HG03432 (cell line): ENCODE results near the gene LIN28B.
"Not testable (repeated sequence)": the region's sequence is repeated elsewhere in the genome, so short reads cannot be mapped to it uniquely, and the experiment has no call there.

Experiments used
- ATAC-seq: cut with Tn5 transposase; IDR thresholded peaks from one replicate; pipeline ENCODE4 v1.9.1; 2021; ENCODE audit warnings: mild to moderate bottlenecking, moderate library complexity; ENCODE audit not compliant: unreplicated experiment

The LIN28B gene, protein sequence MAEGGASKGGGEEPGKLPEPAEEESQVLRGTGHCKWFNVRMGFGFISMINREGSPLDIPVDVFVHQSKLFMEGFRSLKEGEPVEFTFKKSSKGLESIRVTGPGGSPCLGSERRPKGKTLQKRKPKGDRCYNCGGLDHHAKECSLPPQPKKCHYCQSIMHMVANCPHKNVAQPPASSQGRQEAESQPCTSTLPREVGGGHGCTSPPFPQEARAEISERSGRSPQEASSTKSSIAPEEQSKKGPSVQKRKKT

GRCh38 chr6:104956731-104957294 is at the start of gene LIN28B:
Gene LIN28B, plus strand, starts transcription at chr6:104957107. Its CDS starts 144 bp downstream, at chr6:104957251.
- ATAC-seq = no peak

DNA sequence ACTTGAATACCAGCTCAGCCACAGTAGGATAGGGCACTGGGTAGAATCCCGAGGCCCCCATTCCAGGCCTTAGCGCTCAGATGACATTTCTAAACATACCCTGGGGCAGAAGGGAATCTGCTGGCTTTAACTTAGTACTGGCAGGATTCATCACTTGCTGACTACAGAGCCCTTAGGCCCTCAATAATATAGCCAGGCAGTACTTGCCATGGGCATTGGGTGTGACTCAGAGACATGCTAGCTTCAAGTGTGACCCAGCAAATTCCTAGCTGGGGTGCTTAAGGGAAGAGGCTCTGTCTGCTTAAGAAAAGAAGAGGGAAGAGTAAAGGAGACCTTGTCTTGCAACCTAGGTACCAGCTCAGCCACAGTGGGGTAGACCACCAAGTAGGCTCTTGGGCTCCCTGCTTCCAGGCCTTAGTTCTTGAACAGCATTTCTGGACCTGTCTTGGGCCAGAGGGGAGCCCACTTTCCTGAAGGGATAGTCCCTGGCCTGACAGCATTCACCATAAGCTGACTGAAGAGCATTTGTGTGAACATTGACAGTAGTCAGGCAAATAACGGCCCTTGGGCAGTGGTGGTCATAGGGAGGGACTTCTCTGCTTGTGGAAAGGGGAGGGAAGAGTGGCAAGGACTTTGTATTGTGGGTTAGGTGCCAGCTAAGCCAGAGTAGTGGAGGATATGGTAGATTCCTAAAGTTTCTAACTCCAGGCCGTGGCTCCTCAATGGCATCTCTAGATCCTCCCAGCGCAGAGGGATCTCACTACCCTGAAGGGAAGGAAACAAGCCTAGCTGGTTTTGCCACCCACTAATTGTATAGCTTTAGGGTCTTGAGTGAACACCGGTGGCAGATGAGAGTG is 48.6 kb upstream of the LIN28B start:
- no peak for ATAC-seq

DNA sequence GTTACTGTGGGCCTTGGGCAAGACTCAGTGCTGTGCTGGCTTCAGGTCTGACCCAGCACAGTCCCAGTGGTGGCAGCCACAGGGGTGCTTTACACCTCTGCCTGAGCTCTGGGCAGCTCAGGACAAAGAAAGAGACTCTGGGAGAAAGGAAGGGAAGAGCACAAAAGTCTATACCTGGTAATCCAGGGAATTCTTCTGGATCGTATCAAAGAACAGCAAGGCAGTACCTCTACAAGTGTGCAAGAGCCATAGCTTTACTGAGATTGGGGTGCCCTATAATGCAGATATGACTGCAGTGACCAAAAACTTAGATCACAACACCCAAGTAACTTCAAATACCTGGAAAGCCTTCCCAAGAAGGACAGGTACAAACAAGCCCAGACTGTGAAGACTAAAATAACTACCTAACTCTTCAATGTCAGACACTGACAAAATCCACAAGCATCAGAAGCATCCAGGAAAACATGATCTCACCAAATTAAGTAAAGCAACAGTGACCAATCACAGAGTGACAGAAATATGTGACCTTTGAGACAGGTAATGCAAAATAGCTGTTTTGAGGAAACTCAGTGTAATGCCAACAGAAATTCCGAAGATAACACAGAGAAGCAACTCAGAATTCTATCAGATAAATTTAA is 47.9 kb upstream of the LIN28B start:
- no peak for ATAC-seq

DNA sequence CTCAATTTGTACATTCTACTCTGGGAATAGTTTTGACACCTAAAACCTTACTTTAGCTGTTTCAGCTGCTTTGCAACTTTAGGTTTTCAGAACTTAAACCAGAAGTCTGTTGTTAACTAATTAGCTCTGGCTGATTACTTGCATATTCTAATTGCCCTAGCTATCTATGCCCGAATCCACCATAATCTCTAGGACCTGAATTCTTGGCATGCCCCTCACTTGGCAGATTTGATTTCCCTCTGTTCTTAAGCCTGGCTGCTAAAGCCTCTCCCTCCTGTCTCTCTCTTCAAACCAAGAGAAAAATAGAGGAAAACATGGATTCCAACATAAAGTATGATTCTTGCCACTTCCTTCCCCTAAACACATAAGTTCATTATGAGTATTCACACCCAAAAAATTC is 35.0 kb upstream of the LIN28B start:
- no peak for ATAC-seq

DNA sequence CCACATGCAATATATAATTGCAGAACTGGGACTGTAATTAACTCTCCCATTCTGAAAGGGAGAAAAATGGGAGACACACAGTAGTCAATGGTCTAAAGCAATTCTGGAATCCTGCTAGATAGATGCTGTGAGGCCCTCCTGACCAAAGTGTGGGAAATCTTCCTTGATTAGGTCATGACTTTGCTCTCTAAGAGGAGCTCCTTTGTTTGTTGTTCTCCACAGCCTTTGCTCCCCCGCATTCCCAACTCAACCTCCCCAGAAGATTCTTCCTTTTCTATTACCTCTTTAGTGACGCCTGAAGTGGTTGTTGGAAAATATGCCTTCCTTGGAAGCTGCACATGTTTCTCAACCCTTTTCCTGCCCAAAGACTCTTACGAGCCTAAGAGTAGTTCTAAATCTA is 28.8 kb upstream of the LIN28B start:
- no peak for ATAC-seq

DNA sequence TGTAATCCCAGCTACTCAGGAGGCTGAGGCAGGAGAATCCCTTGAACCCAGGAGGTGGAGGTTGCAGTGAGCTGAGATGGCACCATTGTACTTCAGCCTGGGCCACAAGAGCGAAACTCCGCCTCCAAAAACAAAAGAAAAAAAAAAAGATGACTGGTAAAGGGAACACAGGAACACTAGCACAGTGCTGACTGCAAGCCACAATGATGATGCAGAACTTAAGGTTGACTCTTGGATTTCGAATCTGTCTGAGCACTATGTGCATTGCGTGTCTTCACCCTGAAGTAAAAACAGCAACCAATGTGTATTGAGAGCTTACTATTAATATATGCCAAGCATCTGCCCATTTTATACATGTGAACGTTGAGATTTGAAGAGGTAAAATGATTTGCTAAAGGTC is 27.6 kb upstream of the LIN28B start:
- ATAC-seq = no peak

DNA sequence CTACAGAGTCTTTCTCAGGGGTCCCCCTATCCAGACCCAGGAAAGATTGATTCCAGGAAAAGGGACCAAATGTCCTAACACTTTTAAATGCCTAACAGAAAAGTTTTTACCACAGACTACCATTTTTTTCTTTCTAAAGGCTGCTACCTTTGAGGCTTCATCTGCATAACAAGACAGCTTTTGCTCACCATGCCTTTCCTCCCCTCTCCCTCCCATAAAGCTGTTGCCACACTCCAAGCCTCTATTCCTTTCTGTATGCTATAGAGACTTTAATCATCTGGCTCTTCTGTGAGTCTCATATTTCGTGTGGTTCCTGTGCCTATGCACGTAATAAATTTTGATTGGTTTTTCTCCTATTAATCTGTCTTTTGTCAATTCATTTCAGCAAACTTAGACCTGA is 26.0 kb upstream of the LIN28B start:
- ATAC-seq = no peak

DNA sequence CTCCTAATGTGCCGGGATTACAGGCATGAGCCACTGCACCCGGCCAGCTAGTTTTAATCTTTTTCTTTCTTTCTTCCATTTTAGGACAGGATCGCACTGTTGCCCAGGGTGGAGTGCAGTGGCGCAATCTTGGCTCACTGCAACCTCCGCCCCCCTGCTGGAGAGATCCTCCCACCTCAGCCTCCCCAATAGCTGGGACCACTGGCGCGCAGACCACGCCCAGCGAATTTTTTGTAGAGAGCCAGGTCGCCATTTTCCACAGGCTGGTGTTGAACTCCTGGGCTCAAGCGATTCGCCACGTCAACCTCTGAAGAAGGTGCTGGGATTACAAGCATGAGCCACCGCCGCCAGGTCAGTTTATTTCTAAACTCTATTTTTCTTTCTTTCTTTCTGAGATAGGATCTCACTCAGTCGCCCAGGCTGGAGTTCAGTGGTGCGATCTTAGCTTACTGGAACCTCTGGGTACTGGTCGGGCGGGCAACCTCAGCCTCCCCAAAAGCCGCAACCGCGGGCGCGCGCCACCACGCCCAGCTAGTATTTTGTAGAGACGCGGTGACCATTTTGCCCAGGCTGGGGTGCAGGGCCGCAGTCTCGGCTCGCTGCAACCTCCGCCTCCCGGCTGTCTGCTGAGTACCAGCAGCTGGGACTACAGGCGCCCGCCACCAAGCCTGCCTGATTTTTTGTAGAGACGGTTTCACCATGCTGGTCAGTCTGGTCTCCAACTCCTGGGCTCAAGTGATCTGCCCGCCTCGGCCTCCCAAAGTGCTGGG is 20.0 kb upstream of the LIN28B start:
- no peak for ATAC-seq

GRCh38 chr6:104940238-104940892 is 16.5 kb upstream of the LIN28B start:
- no peak for ATAC-seq

- ATAC-seq = peak; percentile 85
These were observed 15.8 kb upstream of the LIN28B start for GRCh38 chr6:104940893-104941728.

DNA sequence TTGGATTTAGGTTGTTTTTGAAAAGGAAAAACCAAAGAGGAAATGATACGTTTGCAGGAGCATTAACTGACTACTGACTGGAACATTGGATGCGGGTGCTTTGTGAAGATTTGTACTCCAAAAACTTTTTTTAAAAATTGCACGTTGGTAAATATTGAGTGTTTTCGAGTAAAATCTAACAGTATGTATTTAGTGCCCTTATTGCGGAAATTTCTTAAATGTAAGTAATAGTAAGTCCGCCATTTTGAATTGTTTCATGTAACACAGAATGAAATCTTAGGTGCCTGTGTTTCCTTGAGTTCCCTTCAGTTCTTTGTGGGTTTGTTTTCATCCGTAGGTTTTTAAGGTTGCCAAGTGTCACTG is 15.2 kb upstream of the LIN28B start:
- ATAC-seq = no peak

GRCh38 chr6:104943781-104944180 is 13.1 kb upstream of the LIN28B start:
- ATAC-seq = no peak

DNA sequence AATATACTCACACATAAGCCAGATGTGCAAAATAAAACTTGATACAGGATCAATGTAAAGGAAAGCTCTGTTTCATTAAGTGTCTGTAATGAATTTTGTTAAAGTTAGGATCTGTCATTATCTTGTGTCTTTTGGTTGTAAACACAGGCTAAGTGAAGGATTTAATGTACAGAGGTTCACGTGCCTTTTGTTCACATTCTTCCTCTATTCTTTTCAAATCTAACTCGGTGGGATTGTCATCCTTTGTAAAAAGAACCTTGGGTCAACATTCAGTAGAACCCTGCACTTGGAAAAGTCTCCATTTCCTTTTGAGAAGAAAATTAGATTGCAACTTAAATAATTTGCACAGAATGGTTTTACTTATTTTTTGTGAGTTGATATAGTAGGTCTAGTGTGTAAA is 7.7 kb upstream of the LIN28B start:
- no peak for ATAC-seq

GRCh38 chr6:104951677-104952076 is 5.2 kb upstream of the LIN28B start:
- ATAC-seq = no peak

- no peak for ATAC-seq
These were observed 4.0 kb upstream of the LIN28B start for GRCh38 chr6:104952911-104953399.

GRCh38 chr6:104953400-104954189 is 3.3 kb upstream of the LIN28B start:
- not testable (repeated sequence) for ATAC-seq

- no peak for ATAC-seq
These were observed 2.6 kb upstream of the LIN28B start for GRCh38 chr6:104954190-104954797.

DNA sequence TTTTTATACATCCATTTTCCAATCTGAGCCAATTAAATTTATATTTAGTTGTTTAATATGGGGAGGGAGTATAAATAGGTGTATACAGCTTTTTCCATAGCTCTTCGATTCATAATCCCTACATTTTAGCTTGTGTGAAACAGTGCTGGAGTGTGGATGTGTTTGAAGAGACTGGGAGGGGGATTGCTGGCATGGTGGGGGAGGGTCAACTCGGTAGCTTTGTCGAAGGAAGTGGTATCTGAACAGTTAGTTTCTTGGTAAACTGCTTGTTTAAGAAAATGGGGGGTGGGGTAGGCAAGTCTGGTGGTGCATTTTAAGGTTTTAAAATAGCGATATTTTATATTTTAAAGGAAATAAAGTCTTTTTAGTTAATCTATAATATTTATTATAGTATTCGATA is 1.4 kb upstream of the LIN28B start:
- ATAC-seq = no peak
